Body of pancreas (tissue), 4 donors: ENCODE data around the gene RAB43.

Source experiments
- CTCF ChIP-seq, 7 experiments: fragments of 450-650 bp in 4 of 7; fragments of 200-600 bp in 3 of 7; sonication (generic) in 3 of 7; IDR thresholded peaks; one replicate each; pipeline ENCODE4 v1.5.1; 2016 to 2019; ENCODE audit warnings: antibody characterized with exemption in 7 of 7
- POLR2A ChIP-seq, 3 donors: fragments of 450-650 bp; IDR thresholded peaks; one replicate each; pipeline ENCODE4 v1.6.1; 2016; ENCODE audit warnings: antibody characterized with exemption in 3 of 3, mild to moderate bottlenecking in 2 of 3

GRCh38 chr3:129070086-129070885, 51.3 kb downstream of the RAB43 start:
- TF ChIP-seq CTCF (IDR thresholded peaks at IDR 0.05): no peak
- TF ChIP-seq POLR2A (IDR thresholded peaks at IDR 0.05): no peak
